ENCODE measurements around the gene CRCP.
"Not testable (repeated sequence)": the region's sequence is repeated elsewhere in the genome, so short reads cannot be mapped to it uniquely, and the experiment has no call there.

GRCh38 chr7:66072208-66072607 lies 42.4 kb upstream of the CRCP start:
- TF ChIP-seq CTCF (IDR thresholded peaks at IDR 0.05; ENCODE audit: insufficient read depth, low read length); GABPA (IDR thresholded peaks at IDR 0.05; ENCODE audit: low read depth); REST (IDR thresholded peaks at IDR 0.05; ENCODE audit: insufficient replicate concordance, low read depth); SPI1 (IDR thresholded peaks at IDR 0.05; ENCODE audit: borderline replicate concordance, low read depth): not testable (repeated sequence)
